ENCODE data around the gene AP1AR.

DNA sequence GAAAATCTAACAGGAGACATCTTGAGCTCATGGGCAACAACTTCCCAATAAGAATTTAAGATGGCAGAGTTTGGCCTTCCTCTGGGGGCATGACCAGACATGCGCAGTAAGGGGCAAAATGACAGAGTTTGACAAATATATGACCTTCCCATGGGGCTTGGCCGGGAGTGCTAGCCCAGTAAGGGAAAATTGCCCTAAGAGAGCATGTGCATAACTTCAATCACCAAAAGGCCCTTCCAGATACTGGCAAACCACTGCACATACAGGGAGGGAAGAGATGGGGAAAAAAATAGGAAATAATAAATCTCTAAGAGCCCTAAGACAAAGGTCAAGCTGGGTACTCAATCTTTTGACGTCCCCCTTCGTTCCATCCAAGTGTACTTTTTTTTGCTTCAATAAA lies 40.7 kb downstream of the AP1AR start:
- TF ChIP-seq EP300 (IDR thresholded peaks at IDR 0.05) = no peak
- TF ChIP-seq, protein P1, sequence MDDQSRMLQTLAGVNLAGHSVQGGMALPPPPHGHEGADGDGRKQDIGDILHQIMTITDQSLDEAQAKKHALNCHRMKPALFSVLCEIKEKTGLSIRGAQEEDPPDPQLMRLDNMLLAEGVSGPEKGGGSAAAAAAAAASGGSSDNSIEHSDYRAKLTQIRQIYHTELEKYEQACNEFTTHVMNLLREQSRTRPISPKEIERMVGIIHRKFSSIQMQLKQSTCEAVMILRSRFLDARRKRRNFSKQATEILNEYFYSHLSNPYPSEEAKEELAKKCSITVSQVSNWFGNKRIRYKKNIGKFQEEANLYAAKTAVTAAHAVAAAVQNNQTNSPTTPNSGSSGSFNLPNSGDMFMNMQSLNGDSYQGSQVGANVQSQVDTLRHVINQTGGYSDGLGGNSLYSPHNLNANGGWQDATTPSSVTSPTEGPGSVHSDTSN (IDR thresholded peaks at IDR 0.05) = no peak
- TF ChIP-seq, protein P2, sequence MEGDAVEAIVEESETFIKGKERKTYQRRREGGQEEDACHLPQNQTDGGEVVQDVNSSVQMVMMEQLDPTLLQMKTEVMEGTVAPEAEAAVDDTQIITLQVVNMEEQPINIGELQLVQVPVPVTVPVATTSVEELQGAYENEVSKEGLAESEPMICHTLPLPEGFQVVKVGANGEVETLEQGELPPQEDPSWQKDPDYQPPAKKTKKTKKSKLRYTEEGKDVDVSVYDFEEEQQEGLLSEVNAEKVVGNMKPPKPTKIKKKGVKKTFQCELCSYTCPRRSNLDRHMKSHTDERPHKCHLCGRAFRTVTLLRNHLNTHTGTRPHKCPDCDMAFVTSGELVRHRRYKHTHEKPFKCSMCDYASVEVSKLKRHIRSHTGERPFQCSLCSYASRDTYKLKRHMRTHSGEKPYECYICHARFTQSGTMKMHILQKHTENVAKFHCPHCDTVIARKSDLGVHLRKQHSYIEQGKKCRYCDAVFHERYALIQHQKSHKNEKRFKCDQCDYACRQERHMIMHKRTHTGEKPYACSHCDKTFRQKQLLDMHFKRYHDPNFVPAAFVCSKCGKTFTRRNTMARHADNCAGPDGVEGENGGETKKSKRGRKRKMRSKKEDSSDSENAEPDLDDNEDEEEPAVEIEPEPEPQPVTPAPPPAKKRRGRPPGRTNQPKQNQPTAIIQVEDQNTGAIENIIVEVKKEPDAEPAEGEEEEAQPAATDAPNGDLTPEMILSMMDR (IDR thresholded peaks at IDR 0.05) = no peak
- TF ChIP-seq RNF2 (IDR thresholded peaks at IDR 0.05; ENCODE audit: borderline replicate concordance, low read depth) = no peak
- TF ChIP-seq POLR2A (IDR thresholded peaks at IDR 0.05; ENCODE audit: low read length) = no peak
- TF ChIP-seq PHF8 (IDR thresholded peaks at IDR 0.05; ENCODE audit: borderline replicate concordance, low read depth) = no peak
- TF ChIP-seq RCOR1 (IDR thresholded peaks at IDR 0.05; ENCODE audit: low read depth, low read length) = no peak
- TF ChIP-seq, protein P3, sequence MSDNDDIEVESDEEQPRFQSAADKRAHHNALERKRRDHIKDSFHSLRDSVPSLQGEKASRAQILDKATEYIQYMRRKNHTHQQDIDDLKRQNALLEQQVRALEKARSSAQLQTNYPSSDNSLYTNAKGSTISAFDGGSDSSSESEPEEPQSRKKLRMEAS (IDR thresholded peaks at IDR 0.05) = no peak
- TF ChIP-seq HOXB13 (CRISPR knock-in tag; IDR thresholded peaks at IDR 0.05; ENCODE audit: low read depth) = no peak
- TF ChIP-seq, protein P4, sequence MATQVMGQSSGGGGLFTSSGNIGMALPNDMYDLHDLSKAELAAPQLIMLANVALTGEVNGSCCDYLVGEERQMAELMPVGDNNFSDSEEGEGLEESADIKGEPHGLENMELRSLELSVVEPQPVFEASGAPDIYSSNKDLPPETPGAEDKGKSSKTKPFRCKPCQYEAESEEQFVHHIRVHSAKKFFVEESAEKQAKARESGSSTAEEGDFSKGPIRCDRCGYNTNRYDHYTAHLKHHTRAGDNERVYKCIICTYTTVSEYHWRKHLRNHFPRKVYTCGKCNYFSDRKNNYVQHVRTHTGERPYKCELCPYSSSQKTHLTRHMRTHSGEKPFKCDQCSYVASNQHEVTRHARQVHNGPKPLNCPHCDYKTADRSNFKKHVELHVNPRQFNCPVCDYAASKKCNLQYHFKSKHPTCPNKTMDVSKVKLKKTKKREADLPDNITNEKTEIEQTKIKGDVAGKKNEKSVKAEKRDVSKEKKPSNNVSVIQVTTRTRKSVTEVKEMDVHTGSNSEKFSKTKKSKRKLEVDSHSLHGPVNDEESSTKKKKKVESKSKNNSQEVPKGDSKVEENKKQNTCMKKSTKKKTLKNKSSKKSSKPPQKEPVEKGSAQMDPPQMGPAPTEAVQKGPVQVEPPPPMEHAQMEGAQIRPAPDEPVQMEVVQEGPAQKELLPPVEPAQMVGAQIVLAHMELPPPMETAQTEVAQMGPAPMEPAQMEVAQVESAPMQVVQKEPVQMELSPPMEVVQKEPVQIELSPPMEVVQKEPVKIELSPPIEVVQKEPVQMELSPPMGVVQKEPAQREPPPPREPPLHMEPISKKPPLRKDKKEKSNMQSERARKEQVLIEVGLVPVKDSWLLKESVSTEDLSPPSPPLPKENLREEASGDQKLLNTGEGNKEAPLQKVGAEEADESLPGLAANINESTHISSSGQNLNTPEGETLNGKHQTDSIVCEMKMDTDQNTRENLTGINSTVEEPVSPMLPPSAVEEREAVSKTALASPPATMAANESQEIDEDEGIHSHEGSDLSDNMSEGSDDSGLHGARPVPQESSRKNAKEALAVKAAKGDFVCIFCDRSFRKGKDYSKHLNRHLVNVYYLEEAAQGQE (IDR thresholded peaks at IDR 0.05) = no peak
